Measurements from ENCODE around the gene GEMIN8.

DNA sequence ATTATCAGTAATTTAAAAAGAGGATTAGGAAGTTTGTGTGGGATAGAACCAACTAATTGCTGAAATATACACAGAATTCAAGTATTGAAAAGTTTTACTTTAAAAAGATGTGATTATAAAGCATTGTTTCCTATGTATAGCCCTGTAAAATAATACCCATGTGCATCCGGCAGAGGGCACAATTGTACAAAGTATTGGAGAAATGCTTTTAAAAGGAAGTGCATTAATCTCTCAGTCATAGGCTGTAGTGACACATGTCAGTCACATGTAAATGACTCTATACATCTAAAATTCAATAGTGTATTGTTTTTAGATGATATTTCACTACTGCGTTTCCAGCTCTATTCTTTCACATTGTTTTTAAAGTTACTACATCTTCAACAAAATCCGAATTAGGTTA lies 9.7 kb upstream of the GEMIN8 start:
- no peak for TF ChIP-seq FOSL1 (IDR thresholded peaks at IDR 0.05; ENCODE audit: low read depth)
- TF ChIP-seq EZH2 (IDR thresholded peaks at IDR 0.05), result no peak
- no peak for TF ChIP-seq EGR1 (IDR thresholded peaks at IDR 0.05; ENCODE audit: low read depth)
- TF ChIP-seq, protein P1, sequence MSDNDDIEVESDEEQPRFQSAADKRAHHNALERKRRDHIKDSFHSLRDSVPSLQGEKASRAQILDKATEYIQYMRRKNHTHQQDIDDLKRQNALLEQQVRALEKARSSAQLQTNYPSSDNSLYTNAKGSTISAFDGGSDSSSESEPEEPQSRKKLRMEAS (IDR thresholded peaks at IDR 0.05), result no peak
- TF ChIP-seq POLR2A (IDR thresholded peaks at IDR 0.05; ENCODE audit: borderline replicate concordance, extremely low read depth, insufficient read depth, insufficient read length), result no peak
- TF ChIP-seq, protein P2, sequence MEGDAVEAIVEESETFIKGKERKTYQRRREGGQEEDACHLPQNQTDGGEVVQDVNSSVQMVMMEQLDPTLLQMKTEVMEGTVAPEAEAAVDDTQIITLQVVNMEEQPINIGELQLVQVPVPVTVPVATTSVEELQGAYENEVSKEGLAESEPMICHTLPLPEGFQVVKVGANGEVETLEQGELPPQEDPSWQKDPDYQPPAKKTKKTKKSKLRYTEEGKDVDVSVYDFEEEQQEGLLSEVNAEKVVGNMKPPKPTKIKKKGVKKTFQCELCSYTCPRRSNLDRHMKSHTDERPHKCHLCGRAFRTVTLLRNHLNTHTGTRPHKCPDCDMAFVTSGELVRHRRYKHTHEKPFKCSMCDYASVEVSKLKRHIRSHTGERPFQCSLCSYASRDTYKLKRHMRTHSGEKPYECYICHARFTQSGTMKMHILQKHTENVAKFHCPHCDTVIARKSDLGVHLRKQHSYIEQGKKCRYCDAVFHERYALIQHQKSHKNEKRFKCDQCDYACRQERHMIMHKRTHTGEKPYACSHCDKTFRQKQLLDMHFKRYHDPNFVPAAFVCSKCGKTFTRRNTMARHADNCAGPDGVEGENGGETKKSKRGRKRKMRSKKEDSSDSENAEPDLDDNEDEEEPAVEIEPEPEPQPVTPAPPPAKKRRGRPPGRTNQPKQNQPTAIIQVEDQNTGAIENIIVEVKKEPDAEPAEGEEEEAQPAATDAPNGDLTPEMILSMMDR (IDR thresholded peaks at IDR 0.05 in 2 of 3, conservative IDR thresholded peaks at IDR 0.05 in 1 of 3; ENCODE audit: borderline replicate concordance in 1 of 3, insufficient read depth in 1 of 3, low read depth in 2 of 3, low read length in 2 of 3), result peak; percentile 27 to 61 (median 43); a peak in 4 of 6 replicates
- no peak for TF ChIP-seq ZNF274 (IDR thresholded peaks at IDR 0.05; ENCODE audit: low read depth, low read length)
- TF ChIP-seq RAD21 (IDR thresholded peaks at IDR 0.05; ENCODE audit: low read depth), result peak; percentile 81

Measured in HCT116 (cell line).